CD4-positive, alpha-beta T cell treated with Interleukin-4 for 4 hours (primary cell): ENCODE results near the gene NFIA.
"Not testable (repeated sequence)": the region's sequence is repeated elsewhere in the genome, so short reads cannot be mapped to it uniquely, and the experiment has no call there.

Experiments used
- DNase-seq: peaks from one replicate; pipeline ENCODE4 v3.0.0-alpha.2; 2020

NFIA gene

DNA sequence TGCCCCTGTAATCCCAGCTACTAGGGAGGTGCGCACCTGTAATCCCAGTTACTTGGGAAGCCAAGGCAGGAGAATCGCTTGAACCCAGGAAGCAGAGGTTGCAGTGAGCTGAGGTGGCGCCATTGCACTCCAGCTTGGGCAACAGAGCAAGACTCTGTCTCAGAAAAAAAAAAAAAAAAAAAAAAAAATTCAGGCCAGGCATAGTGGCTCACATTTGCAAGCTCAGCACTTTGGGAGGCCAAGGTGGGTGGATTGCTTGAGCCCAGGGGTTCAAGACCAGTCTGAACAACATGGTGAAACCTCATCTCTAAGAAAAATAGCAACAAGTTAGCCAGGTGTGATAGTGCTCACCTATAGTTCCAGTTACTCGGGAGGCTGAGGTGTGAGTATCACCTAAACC lies 20.8 kb upstream of the NFIA start:
- not testable (repeated sequence) for DNase-seq

DNA sequence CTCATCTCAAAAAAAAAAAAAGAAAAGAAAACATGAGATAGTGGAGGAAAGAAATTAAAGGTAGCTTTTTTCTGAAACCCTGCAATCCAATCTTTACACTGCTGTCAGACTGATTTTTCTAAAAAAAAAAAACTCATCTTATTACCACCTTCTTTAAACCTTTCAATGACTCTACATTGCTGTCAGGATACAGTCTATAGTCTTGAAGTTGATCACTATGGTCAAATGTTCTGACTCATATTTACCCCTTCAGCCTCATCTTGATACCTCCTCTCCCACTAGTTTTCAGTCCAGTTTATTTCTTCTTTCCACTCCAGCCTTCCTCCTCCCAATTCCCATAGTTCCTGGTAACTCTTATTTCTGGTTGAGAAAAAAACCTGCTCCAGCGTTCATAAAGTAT lies 17.7 kb upstream of the NFIA start:
- DNase-seq: no peak

DNA sequence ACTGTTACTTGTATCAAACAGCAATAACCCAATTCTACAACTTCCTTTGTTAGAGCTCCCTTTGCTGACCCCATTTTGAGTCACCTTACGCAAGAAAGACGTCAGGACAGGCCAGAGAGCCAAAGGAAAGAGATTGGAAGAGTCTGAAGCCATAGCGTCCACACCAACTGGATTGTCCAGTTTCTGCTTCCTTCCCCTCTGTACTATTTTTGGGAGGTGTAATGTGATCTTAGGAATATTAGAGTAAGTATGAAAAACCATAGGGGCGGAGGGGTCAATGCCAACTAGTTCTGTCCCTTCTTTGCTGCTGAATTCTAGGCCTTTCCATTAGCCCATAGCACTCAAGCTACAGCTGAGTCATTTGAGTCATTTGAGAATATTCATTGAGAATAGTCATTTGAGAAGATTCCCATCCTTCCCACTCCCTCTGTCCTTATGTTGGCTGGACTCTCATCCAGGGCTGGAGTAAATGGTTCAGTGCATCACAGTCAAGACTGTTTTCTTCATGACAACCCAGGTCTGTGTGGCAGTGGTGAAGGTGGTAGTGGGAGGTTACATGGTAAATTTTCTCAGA lies 14.8 kb upstream of the NFIA start:
- no peak for DNase-seq

DNA sequence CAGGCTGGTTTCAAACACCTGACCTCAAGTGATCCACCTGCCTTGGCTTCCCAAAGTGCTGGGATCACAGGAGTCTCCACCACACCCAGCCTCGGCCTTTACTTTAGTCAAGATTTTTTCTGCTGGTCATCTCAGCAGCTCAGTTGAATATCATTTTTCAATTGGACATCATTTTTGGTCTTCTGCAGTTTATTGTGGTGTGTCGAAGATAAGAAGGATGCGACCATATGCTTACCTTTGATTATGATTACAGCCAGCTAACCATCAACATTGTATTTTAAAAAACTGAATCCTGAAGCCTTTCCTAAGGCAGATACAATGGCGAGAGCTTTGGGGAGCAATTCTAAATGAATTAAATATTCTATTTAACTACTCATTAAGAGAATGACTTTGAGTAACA lies 12.3 kb upstream of the NFIA start:
- no peak for DNase-seq

DNA sequence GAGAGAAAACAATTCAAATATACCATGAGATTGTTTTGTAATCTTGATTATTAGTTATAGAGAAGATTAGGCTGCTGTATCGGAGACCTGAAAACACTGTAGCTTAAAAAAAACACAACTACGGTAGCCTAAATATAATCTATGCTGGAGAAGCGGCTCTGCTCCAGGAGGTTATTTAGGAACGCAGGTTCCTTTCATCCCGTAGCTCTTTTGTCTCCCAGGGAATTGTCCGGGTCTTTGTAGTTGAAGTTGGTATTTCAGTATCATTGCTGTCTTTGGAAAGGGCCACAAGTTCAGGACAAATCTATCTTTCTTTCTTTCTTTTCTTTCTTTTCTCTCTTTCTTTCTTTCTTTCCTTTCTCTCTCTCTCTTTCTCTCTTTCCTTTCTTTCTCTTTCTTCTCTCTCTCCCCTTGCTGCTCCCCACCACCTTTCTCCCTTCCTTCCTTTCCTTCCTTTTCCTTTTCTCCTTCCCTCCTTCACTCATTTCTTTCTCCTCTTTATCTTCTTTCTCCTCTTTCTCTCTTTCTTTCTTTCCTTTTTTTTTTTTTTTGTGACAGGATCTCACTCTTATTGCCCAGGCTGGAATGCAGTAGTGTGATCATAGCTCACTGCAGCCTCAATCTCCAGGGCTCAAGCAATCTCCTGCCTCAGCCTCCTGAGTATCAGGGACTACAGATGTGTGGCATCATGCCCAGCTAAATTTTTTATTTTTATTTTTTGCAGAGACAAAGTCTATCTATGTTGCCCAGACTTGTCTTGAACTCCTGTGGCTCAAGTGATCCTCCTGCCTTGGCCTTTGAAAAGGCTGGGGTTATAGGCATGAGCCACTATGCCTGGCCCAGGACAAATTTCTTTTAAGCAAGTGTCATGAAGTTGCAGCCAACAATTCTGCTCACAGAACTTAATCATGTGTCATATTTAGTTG lies 10.9 kb upstream of the NFIA start:
- DNase-seq: no peak

DNA sequence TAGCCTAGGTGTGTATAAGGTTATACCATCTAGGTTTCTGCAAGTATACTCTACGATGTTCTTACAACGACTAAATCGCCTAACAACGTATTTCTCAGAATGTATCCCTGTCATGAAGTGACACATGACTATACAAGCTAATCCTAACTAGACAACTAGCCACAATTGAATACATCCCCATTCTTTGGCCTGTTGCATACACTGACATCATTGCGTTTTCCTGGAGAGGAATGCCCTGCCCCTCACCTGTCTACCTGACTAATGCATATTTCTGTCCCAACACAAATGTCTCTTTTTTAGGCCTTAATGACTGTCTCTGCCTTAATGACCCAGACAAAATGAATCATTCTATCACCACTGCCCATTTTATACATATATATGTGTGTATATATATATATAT lies 8.5 kb upstream of the NFIA start:
- no peak for DNase-seq

DNA sequence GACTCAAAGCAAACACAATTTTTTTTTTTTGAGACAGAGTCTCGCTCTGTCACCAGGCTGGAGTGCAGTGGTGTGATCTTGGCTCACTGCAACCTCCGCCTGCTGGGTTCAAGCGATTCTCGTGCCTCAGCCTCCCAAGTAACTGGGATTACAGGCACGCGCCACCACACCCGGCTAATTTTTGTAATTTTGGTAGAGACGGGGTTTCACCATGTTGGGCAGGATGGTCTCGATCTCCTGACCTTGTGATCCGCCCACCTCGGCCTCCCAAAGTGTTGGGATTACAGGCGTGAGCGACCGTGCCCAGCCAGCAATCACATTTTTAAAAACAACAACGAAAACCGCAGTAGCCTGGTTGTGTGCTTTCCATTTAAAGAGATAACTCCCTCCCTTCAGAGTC lies 6.5 kb upstream of the NFIA start:
- not testable (repeated sequence) for DNase-seq

DNA sequence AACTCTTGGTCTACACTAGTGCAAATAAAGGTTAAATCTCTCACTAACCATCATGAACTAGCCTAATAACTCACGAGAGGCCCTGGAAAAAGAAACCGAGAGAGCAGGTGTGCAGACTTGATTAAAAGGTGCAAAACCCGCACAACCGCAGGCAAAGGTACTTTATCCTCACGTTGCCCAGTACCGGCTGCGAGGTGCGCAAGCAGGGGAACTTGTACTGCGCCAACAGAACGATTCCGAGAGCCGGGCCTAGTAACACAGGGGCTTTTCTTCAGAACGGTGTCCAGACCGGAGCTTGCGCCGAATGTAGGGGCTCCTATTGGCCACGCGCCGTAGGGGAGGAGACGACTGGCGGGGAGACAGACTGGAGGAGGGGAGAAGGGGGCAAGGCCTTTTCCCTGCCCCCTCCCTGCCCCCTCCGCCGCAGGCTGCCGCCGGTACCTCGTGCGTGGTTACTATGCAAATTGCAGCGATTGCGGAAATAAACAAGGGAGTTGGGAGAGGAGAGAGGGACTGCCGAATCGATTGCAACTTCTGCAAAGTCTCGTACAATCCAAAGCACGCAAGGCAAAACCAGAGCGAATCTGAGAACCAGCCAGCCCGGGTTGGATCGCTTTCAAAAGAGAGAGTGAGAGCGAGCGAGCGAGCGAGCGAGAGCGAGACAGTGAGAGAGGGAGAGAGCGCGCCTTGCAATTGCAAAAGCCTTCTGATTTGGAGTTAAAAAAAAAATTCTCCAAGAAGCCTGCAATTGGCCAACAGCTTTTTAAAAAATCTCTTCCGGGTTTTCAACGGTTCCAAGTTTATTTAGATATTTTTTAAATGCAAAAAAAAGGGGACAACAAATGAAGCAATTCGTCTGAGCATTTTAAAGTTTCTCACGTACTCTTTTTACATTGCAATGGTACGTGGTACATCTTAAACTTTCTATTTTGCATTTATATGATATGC lies 5.4 kb upstream of the NFIA start:
- DNase-seq: peak; percentile 92

DNA sequence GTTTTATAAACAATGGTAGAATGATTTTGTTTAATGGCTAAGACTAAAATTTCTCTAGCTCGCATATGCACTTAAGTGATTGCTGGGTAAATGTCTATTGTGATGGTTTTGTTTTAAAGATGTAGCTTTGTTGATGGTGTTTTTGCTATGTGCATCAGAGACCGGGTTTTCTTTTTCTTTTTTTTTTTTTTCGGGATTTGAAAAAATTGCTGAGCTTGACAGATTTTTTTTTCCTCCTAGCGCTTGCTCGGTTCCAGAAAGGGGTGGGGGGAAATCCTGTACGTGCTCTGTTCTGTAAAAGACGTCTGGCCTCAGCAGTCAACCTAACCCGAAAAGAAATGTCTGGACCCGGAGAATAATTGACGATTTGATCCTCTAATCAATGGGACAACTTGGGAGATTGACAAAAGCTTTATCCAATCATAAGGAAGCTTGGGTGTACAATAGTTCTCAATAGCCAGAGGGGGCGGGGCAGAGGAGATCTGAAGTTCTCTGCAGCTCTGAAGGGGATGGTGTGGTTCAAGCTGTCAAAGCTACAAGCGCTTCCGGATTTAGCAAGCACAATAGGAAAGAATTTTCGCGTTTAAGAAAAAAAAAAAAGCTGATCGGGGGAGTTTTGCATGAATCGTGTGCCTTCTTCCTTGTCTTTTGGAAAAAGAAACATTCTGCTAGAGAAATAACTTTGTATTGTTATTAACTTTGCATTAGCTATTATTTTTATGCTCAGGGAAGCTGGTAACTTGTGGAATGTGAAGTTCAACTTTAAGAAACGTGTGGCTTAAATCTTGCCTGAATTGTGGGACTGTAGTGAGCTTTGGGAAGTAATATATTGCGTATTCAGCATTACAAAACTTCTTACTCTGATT lies 4.5 kb upstream of the NFIA start:
- DNase-seq: peak; percentile 99

DNA sequence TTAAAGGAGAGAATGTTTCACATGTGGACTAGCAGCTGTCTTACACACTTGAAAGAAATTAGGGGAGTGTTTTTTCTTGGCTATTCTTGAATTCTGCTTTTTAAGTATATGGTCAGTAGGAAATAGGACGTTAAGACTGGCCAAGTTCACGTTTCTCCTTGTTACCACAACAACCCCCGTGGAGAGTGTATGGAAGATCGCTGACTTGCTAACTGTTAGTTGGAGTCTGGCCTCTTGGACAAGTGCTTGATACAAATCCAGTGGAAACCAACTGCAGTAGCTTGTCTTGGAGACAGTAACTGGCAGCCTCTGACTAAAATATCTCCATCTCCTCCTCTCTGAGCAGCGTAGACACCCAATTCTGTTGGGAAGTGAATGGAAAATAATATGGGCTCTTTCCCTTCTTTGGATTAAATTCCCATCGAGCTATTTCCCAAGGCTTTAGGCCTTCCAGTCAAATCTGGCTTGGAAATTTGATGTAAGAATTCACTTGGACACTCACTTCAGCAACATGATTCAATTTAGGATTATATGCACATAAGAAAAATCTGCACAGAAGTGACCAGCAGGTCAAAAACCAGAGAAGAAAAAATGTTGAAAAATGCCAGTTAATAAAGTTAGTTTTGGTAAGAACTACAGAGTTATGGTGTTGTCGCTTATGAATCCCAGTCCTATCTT lies 3.6 kb upstream of the NFIA start:
- DNase-seq: no peak

DNA sequence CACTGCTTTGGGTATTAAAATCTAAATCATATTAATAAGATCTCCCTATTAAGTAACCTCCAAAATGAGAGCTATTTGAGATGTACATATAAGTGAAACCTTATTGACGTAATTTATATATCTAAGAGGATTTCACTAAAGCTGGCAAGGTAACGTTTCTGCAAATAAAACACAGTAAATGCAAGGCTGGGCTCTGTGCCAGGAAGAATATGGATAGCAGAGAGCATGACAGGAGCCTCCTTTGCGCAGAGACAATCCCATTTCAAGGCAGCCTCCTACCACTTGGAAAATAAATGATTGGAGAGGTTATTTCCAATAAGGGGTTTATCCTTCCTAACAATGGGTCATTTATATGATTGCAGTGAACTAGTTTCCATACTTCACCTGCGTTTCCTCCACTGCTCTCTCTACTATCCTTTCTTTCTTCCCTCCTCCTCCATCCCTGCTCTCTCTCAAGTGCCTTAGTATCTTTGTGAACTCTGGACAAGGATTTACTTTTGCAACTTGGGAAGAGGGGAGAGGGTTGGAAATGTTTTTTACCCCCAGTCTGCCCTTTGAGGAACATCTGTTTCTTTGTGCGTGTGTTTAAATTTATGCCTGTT lies 3.0 kb upstream of the NFIA start:
- no peak for DNase-seq

DNA sequence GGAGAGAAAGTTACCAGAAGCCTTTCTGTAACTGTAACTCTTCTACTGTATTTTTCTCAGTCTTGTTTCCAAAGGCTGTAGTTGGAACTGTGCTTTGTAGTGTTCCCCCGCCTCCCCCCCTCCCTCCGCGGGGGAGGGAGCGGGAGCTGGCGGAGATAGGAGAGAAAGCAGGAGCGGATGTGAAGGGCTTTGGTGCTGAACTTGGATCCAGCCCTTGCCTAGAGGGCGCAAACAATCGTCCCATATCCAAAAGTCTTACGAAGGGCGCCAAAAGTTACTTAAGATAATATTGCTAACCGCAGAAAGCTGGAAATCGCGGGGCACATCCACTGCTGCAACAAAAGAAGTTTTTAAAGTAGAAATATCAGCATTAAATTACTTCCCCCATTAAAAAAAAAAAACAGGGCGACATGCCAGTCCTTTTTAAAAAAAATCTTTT lies 2.4 kb upstream of the NFIA start:
- DNase-seq: no peak

DNA sequence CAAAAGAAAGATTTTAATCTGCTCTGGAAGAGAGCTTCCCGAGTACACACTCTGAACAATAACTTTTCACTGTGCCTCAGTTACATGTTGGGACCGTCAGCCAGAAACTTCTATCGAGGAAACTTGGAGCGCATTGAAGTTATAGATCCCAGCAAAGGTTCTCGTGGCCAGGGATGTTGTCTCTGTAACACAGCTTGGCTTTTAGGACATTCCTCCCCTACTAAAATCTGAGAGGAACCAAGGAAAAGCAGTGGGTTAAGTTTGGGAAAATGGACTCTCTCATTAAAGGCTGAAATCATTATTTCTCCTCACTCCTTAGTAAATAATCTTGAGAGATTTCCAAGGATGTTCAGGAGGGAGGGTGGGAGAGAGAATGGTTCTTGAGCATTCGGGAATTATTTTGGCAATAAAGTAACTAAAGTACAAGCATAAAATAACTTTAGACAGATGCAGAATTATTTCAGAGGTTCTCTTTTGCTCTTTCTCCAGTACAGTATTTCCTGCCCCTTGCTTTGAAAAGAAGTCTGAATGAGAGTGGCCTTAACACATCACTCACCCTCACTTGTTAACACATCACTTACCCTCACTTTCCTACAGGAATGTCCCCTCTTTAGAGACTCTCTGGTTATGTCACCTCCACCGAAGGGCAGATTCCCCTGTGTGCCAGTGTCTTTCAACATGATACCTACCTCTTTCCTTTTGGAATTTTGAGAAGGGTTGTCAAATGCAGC lies 1.8 kb upstream of the NFIA start:
- no peak for DNase-seq

DNA sequence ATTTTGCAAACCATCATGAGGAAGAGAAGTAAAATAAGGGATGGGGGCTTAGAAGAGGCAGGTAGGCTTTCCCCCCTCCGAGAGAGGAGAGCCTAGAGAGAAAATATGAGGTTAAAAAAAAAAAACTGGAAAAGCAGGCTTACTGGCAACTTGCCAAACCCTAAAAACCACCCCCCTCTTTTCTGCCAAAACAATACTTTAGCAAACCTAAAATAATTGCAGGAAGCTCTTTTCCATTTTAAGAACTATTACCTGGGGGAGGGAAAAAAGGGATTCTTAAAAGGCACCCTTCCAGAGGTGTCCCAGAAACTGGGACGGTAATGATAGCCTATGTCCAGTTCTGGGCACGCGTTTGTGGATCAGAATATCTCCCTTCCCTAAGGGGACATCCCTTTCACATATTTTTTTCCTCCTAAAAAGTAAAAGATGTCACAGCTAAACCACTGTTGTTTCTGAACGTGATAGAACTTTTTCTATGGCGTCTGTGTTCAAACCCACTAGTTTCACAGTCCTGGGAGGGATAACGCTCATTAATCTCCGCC lies 1.1 kb upstream of the NFIA start:
- no peak for DNase-seq

DNA sequence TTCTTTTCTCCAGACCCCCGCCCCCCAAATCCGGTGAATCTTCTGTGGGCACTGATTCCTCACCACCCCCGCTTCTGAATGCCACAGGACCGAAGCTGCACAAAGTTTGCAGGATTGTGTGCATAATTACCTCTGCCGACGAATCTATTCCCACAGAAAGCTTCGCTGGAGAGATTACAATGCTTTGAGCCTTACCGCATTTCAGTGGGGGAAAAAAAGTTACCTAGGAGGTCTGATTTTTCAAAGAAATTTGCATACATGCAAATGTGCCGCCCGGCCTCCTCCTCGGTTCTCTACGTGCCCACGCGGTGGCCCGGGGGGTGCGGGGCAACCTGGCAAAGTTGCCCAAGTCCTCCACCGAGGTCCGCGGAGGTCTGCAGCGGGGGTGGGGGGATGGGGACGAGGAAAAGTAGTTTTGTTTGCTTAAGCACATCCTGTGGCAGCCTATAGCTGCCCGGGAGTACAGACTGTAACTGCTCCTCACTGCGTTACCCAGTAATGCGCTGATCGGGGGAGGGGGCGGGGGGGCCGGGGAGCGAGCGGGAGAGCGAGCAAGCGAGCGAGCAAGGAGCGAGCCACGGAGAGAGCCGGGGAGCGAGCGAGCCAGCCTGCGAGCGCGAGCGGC lies 563 bp upstream of the NFIA start:
- peak; percentile 36 for DNase-seq

DNA sequence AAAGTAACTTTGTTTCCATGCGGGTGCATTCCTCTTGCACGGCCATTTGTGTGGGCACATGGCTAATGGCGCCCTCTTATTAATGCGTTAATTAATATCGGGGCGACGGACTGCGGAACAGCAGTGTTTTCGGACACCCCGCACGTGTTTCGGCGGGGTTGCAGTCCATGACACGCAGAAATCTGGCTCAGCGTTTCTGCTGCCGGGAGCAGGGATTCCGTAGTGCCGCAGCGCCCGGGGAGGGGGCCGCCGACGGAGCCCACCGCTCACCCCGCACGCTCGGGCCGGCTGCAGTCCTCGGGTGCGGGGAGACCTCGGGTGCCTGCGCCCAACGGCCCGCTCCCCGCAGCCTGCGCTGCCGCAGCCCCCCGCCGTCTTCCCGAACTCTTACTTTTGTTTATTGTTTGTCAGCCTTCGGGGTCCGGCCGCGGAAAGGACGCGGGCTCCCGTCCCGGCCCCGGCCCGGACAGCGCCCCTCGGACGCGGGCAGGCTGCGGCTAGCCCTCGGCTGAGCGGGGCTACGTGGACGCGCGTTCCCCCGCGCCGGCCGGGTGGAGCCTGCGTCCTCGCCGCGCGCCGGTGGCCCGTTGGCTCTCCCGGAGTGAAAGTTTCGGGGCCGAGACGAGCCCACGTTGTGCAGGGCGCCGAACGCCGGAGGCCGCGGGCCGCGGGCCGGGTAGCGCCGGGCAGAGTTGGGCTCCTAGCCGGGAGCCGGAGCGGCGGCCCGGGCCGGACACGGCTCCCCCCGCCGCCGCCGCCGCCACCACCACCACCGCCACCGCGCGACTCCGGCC lies 849 bp downstream of the NFIA start:
- DNase-seq: no peak

DNA sequence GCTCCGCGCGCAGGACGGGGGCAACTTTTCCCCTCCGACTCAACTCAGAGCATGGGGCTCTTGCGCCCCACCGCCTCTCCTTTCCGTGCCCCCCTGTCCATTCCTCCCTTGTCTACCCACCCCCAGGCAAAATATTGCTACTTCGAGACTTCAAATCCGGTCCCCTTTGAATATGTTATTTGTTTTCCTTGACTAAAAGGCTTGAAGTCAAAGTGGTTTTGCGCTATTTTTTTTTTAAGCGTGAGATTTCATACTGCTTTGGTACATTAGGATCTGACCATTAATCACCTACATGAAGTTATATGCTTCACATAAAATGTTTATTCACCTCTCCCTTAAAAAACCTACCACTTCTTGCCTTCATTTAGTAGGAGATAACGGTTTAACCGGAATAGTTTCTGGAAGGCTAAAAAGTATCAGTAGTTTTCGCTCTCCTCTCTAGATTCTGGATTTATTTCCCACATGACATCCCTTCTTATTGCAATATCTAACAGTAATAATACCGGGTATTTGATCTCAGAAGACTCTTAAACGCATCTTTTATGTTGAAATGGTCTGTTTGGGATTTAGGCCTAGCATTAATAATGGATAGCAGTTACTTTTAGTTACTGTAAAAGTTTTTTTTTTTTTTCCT lies 1.6 kb downstream of the NFIA start:
- DNase-seq: no peak

DNA sequence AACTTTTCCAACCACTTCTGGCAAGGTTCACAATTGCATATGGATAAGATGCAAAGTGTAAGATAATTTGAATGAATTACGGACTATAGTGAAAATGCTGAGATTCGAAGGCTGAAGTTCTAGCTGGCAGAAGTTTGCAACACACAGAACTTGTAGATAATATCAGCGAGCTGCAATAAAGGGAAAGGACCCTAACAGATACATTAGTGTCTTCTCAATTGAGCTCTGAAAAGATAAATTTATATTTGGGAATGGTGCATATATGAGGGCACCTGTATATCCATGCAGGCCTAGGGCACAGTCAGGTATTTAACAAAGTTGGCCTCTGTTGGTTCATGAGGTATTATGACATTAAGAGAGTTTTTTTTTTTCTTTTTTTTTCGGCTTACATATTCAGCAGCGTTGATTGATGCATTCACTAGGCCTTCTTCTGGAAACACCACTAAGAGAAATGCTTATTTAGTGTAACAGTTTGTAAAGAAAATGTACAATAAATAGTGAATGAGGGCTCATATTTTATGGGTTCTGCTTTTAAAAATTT lies 2.2 kb downstream of the NFIA start:
- no peak for DNase-seq
